HL-60 (cell line): Measurements from ENCODE around the gene KIF26B.

Experiments used
- DNase-seq, 2 experiments: peaks; one replicate each; pipeline ENCODE4 v3.0.0-alpha.2; 2010 to 2020; ENCODE audit warnings: low read depth in 1 of 2, low spot score in 1 of 2
- H3K27ac ChIP-seq: fragments of 250-450 bp; sonication (Bioruptor Pico); replicated peaks from 2 replicates; pipeline ENCODE4 v1.5.1; 2020; ENCODE audit warnings: mild to moderate bottlenecking, moderate library complexity
- H3K27me3 ChIP-seq: fragments of 250-450 bp; sonication (Bioruptor Pico); 2 replicates; pipeline ENCODE4 v1.5.1; 2021; ENCODE audit warnings: mild to moderate bottlenecking, moderate library complexity; ENCODE audit not compliant: insufficient read depth, poor library complexity, severe bottlenecking
- H3K4me3 ChIP-seq: replicated peaks from 2 replicates; pipeline ENCODE4 v1.5.1; 2011; ENCODE audit warnings: mild to moderate bottlenecking, control low read depth, low read length; ENCODE audit not compliant: insufficient read depth
- CTCF ChIP-seq: IDR thresholded peaks from one replicate; pipeline ENCODE4 v1.5.1; 2011; ENCODE audit warnings: low read length, control low read depth, inconsistent platforms; ENCODE audit not compliant: insufficient read depth
- GABPA ChIP-seq: IDR thresholded peaks from 2 replicates; pipeline ENCODE4 v1.6.1; 2012; ENCODE audit warnings: low read depth
- POLR2AphosphoS5 ChIP-seq: IDR thresholded peaks from 2 replicates; pipeline ENCODE4 v1.6.1; 2012; ENCODE audit warnings: low read depth
- REST ChIP-seq: IDR thresholded peaks from 2 replicates; pipeline ENCODE4 v1.6.1; 2012; ENCODE audit warnings: low read depth; ENCODE audit not compliant: insufficient replicate concordance
- SPI1 ChIP-seq: IDR thresholded peaks from 2 replicates; pipeline ENCODE4 v1.6.1; 2012; ENCODE audit warnings: low read depth, mild to moderate bottlenecking, borderline replicate concordance

Gene KIF26B

GRCh38 chr1:245558069-245558468 is 403.3 kb downstream of the KIF26B start:
- H3K4me3 ChIP-seq = no peak overlapping the region
- TF ChIP-seq GABPA (no peak), REST (no peak), CTCF (no peak), SPI1 (no peak), POLR2AphosphoS5 (no peak)
- no peak overlapping the region for H3K27ac ChIP-seq
- DNase-seq = no peak
- no peaks in the 10 kb centered on the region for H3K27me3 ChIP-seq

- TF ChIP-seq GABPA (no peak), SPI1 (no peak), REST (no peak), CTCF (no peak), POLR2AphosphoS5 (no peak)
- DNase-seq = no peak
- Histone ChIP-seq H3K27ac (no peak overlapping the region), H3K4me3 (no peak overlapping the region), H3K27me3 (no peaks in the 10 kb centered on the region)
Observed at GRCh38 chr1:245560316-245560859, 405.6 kb downstream of the KIF26B start.

GRCh38 chr1:245561665-245562234 is 407.0 kb downstream of the KIF26B start:
- Histone ChIP-seq H3K27ac (no peak overlapping the region), H3K27me3 (no peaks in the 10 kb centered on the region), H3K4me3 (no peak overlapping the region)
- DNase-seq = no peak
- TF ChIP-seq REST (no peak), SPI1 (no peak), GABPA (no peak), POLR2AphosphoS5 (no peak), CTCF (no peak)
